Caco-2 (cell line): ENCODE data around the gene IQGAP1. TPM values are rescaled to one million over a fixed set of nuclear protein-coding genes. Genes with fewer than 3 reads are reported as not detected.

Experiments used
- BruUV-seq: library from RNA; stranded (reverse); fragments of 400-500 nt; replicated peaks from 2 replicates; lab custom pipeline; 2021; lab: Mats Ljungman, UMichigan
- CTCF ChIA-PET: fragments of 300-600 bp; sonication (Branson Sonifier 250); formaldehyde crosslinking; loops from one replicate; lab custom pipeline; 2022; ENCODE audit warnings: antibody characterized with exemption; lab: Charles Lee
- POLR2A ChIA-PET: fragments of 300-600 bp; sonication (Branson Sonifier 250); formaldehyde crosslinking; loops from one replicate; lab custom pipeline; 2022; ENCODE audit warnings: antibody characterized with exemption; lab: Charles Lee
- DNase-seq, 2 experiments: peaks; one replicate each; pipeline versions ENCODE4 v3.0.0 to v3.0.0-alpha.2; 2020 to 2022
- H3K27me3 ChIP-seq: replicated peaks from 2 replicates; pipeline ENCODE4 v1.6.0; 2011; ENCODE audit warnings: low read length; ENCODE audit not compliant: control insufficient read depth, insufficient read depth
- H3K36me3 ChIP-seq: 2 replicates; pipeline ENCODE4 v1.5.1; 2011; ENCODE audit warnings: low read length; ENCODE audit not compliant: control insufficient read depth, insufficient read depth
- H3K4me1 ChIP-seq: fragments of 250-450 bp; sonication (Bioruptor Pico); 2 replicates; pipeline ENCODE4 v1.5.1; 2020; ENCODE audit warnings: mild to moderate bottlenecking
- H3K4me3 ChIP-seq: 2 replicates; pipeline ENCODE4 v1.5.1; 2011; ENCODE audit warnings: low read depth, mild to moderate bottlenecking, control low read depth, low read length
- H3K9me3 ChIP-seq: fragments of 250-450 bp; sonication (Bioruptor Pico); 2 replicates; pipeline ENCODE4 v1.5.1; 2020; ENCODE audit warnings: mild to moderate bottlenecking, moderate library complexity
- H3K27ac Mint-ChIP-seq: one replicate; pipeline ENCODE4 v1.8.0; 2022; ENCODE audit warnings: mixed read lengths; ENCODE audit not compliant: unreplicated experiment
- H3K27me3 Mint-ChIP-seq: one replicate; pipeline ENCODE4 v1.8.0; 2022; ENCODE audit warnings: mixed read lengths; ENCODE audit not compliant: insufficient read depth, unreplicated experiment
- H3K36me3 Mint-ChIP-seq: one replicate; pipeline ENCODE4 v1.8.0; 2022; ENCODE audit warnings: mild to moderate bottlenecking, mixed read lengths; ENCODE audit not compliant: insufficient read depth, unreplicated experiment
- H3K4me1 Mint-ChIP-seq: one replicate; pipeline ENCODE4 v1.8.0; 2022; ENCODE audit warnings: low read depth, mixed read lengths; ENCODE audit not compliant: unreplicated experiment
- H3K4me3 Mint-ChIP-seq: one replicate; pipeline ENCODE4 v1.8.0; 2022; ENCODE audit warnings: mild to moderate bottlenecking, moderate library complexity, mixed read lengths; ENCODE audit not compliant: unreplicated experiment
- H3K9me3 Mint-ChIP-seq: one replicate; pipeline ENCODE4 v1.8.0; 2022; ENCODE audit warnings: mixed read lengths; ENCODE audit not compliant: unreplicated experiment
- intact Hi-C: fragments of 100-400 bp; cut with micrococcal nuclease; formaldehyde crosslinking; loops from one replicate; pipeline ENCODE4 v1.10.0; 2022; ENCODE audit not compliant: unreplicated experiment
- total RNA-seq: library from RNA; stranded (reverse); gene quantifications from 2 replicates; pipeline ENCODE4 v1.2.3, GENCODE V29; 2022
- TF ChIP-seq, protein P1 (sequence below), 2 experiments: fragments of 200-600 bp in 1 of 2; IDR thresholded peaks; 1 replicate in 1 of 2; 2 replicates in 1 of 2; pipeline versions ENCODE4 v1.5.1 to v1.8.0; 2011 to 2022; ENCODE audit warnings: antibody characterized with exemption in 1 of 2, control low read depth in 1 of 2, inconsistent platforms in 1 of 2, low read depth in 1 of 2, low read length in 1 of 2, mild to moderate bottlenecking in 1 of 2, moderate library complexity in 1 of 2; ENCODE audit not compliant: insufficient read depth in 1 of 2, severe bottlenecking in 1 of 2, unreplicated experiment in 1 of 2

The IQGAP1 gene
- total RNA-seq, 1 experiment from 2014 or later, result 142 TPM

GRCh38 chr15:90495067-90495466, 107.0 kb downstream of the IQGAP1 start:
- Histone ChIP-seq H3K9me3 (no peaks in the 10 kb centered on the region), H3K4me1 (no peaks in the 10 kb centered on the region), H3K4me3 (no peak overlapping the region), H3K36me3 (peaks cover 1% of the 10 kb centered on the region; the same call in 1 of the 2 replicates), H3K27me3 (no peaks in the 10 kb centered on the region)
- ChIA-PET POLR2A (no interaction called here), CTCF (no interaction called here)
- Mint-ChIP-seq H3K36me3 (peaks cover 92% of the 10 kb centered on the region), H3K27me3 (no peaks in the 10 kb centered on the region), H3K9me3 (no peaks in the 10 kb centered on the region), H3K4me1 (no peaks in the 10 kb centered on the region), H3K4me3 (no peak overlapping the region), H3K27ac (no peak overlapping the region)
- DNase-seq, result no peak
- no TSS peak for BruUV-seq
- intact Hi-C loops, result loop anchor here (5.0 kb wide), 1 partner anchor 102 kb away; no protein-coding TSS in a partner anchor
- TF ChIP-seq, protein P1, sequence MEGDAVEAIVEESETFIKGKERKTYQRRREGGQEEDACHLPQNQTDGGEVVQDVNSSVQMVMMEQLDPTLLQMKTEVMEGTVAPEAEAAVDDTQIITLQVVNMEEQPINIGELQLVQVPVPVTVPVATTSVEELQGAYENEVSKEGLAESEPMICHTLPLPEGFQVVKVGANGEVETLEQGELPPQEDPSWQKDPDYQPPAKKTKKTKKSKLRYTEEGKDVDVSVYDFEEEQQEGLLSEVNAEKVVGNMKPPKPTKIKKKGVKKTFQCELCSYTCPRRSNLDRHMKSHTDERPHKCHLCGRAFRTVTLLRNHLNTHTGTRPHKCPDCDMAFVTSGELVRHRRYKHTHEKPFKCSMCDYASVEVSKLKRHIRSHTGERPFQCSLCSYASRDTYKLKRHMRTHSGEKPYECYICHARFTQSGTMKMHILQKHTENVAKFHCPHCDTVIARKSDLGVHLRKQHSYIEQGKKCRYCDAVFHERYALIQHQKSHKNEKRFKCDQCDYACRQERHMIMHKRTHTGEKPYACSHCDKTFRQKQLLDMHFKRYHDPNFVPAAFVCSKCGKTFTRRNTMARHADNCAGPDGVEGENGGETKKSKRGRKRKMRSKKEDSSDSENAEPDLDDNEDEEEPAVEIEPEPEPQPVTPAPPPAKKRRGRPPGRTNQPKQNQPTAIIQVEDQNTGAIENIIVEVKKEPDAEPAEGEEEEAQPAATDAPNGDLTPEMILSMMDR (IDR thresholded peaks at IDR 0.05; ENCODE audit: insufficient read depth in 1 of 2, low read depth in 1 of 2, low read length in 1 of 2, severe bottlenecking in 1 of 2, unreplicated experiment in 1 of 2), result no peak

DNA sequence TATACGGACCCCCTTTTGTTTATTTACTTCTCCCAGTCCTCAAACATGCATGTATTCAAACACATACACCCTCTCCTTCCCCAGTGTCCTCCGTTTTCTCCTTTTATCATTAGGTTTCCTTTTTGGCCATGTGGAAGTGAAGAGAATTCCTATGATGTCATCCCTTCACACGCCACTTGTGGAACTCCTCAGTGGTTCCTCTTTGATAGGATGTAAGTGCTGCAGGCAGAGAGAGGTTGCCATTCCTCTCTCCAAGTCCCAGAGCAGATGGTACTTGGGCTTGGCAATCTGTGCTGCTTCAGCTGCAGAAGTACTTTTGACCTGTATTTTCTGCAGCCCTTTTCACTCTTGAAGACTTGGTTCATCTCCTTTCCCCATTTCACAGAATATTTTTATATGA, 108.7 kb downstream of the IQGAP1 start:
- no peaks in the 10 kb centered on the region for H3K9me3 ChIP-seq
- Mint-ChIP-seq H3K4me1 (no peaks in the 10 kb centered on the region), H3K4me3 (no peak overlapping the region), H3K27ac (no peak overlapping the region), H3K9me3 (no peaks in the 10 kb centered on the region), H3K27me3 (no peaks in the 10 kb centered on the region), H3K36me3 (peaks cover 96% of the 10 kb centered on the region)
- no peaks in the 10 kb centered on the region for H3K27me3 ChIP-seq
- BruUV-seq, result no TSS peak
- ChIA-PET POLR2A (no interaction called here), CTCF (no interaction called here)
- no peaks in the 10 kb centered on the region for H3K4me1 ChIP-seq
- no peak overlapping the region for H3K4me3 ChIP-seq
- no peak for DNase-seq
- TF ChIP-seq, protein P1 (IDR thresholded peaks at IDR 0.05; ENCODE audit: insufficient read depth in 1 of 2, low read depth in 1 of 2, low read length in 1 of 2, severe bottlenecking in 1 of 2, unreplicated experiment in 1 of 2), result no peak
- intact Hi-C loops, result loop anchor here (5.0 kb wide), 1 partner anchor 101 kb away; no protein-coding TSS in a partner anchor
- H3K36me3 ChIP-seq, result peaks cover 1% of the 10 kb centered on the region; the same call in 1 of the 2 replicates

DNA sequence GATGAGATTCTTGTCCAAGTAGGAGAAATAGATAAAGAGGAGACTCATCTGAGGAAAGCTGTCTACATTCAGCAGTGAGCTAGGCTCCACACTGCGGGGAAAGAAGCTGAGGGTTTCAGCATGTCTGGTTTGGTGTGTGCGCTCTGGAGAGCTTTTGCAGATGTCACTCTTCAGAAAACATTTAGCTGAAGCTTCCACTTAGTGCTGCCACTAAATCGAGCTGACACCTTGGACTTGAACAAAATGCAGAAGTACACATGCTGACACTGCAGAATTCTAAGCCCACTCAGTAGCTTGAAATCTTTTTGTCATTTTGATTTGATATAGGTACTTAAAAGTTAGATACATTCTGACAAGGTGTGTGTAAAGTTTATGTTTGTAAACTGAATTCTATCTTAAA, 109.3 kb downstream of the IQGAP1 start:
- Histone ChIP-seq H3K27me3 (no peaks in the 10 kb centered on the region), H3K4me1 (no peaks in the 10 kb centered on the region), H3K9me3 (no peaks in the 10 kb centered on the region), H3K4me3 (no peak overlapping the region), H3K36me3 (peaks cover 1% of the 10 kb centered on the region; the same call in 1 of the 2 replicates)
- no peak for DNase-seq
- Mint-ChIP-seq H3K27ac (no peak overlapping the region), H3K9me3 (no peaks in the 10 kb centered on the region), H3K4me3 (no peak overlapping the region), H3K36me3 (peaks cover 96% of the 10 kb centered on the region), H3K4me1 (no peaks in the 10 kb centered on the region), H3K27me3 (no peaks in the 10 kb centered on the region)
- ChIA-PET POLR2A (no interaction called here), CTCF (no interaction called here)
- TF ChIP-seq, protein P1 (IDR thresholded peaks at IDR 0.05; ENCODE audit: insufficient read depth in 1 of 2, low read depth in 1 of 2, low read length in 1 of 2, severe bottlenecking in 1 of 2, unreplicated experiment in 1 of 2), result no peak
- intact Hi-C loops, result loop anchor here (5.0 kb wide), 1 partner anchor 100 kb away; no protein-coding TSS in a partner anchor
- no TSS peak for BruUV-seq
